IMR-90 (cell line): ENCODE measurements around the gene PIWIL4. TPM values are rescaled to one million over a fixed set of nuclear protein-coding genes. Genes with fewer than 3 reads are reported as not detected.

ENCODE experiments used
- ATAC-seq: fragments of 200-7000 bp; cut with Tn5 transposase; 2 replicates; pipeline ENCODE4 v1.9.1; 2020; ENCODE audit warnings: low read depth, mild to moderate bottlenecking, moderate library complexity
- BruUV-seq: library from RNA; stranded (reverse); fragments of 400-500 nt; replicated peaks from 2 replicates; lab custom pipeline; 2021; lab: Mats Ljungman, UMichigan
- CTCF ChIA-PET: fragments of 300-600 bp; formaldehyde crosslinking; extraction: SDS; loops from one replicate; lab custom pipeline; 2021; ENCODE audit warnings: antibody characterized with exemption; lab: Yijun Ruan, JAX
- POLR2A ChIA-PET: fragments of 300-600 bp; sonication (Branson Sonifier 250); formaldehyde crosslinking; loops from one replicate; lab custom pipeline; 2022; ENCODE audit warnings: antibody characterized with exemption; ENCODE audit not compliant: unreplicated experiment; lab: Charles Lee
- DNase-seq: peaks from one replicate; pipeline ENCODE4 v3.0.0; 2013
- H2AFZ ChIP-seq: replicated peaks from 2 replicates; pipeline ENCODE3; 2013; ENCODE audit warnings: low read length, mild to moderate bottlenecking; ENCODE audit not compliant: poor library complexity
- H2AK5ac ChIP-seq: 2 replicates; pipeline ENCODE4 v1.6.1; 2013; ENCODE audit warnings: low read depth, low read length, inconsistent platforms
- H2AK9ac ChIP-seq: replicated peaks from 2 replicates; pipeline ENCODE3; 2013; ENCODE audit warnings: mild to moderate bottlenecking, low read depth, low read length, moderate library complexity; ENCODE audit not compliant: poor library complexity
- H2BK120ac ChIP-seq: 2 replicates; pipeline ENCODE4 v1.6.1; 2013; ENCODE audit warnings: low read depth, low read length, inconsistent platforms
- H2BK15ac ChIP-seq: 3 replicates; pipeline ENCODE4 v1.6.1; 2013; ENCODE audit warnings: low read depth, low read length, inconsistent platforms
- H2BK20ac ChIP-seq: 2 replicates; pipeline ENCODE4 v1.6.1; 2013; ENCODE audit warnings: low read depth, mild to moderate bottlenecking, inconsistent platforms, low read length, moderate library complexity
- H2BK5ac ChIP-seq: 2 replicates; pipeline ENCODE4 v1.6.1; 2013; ENCODE audit warnings: mild to moderate bottlenecking, low read depth, low read length, inconsistent platforms; ENCODE audit not compliant: poor library complexity, severe bottlenecking
- H3K14ac ChIP-seq: replicated peaks from 2 replicates; pipeline ENCODE4 v1.6.1; 2013; ENCODE audit warnings: low read depth, low read length, inconsistent platforms
- H3K18ac ChIP-seq: 2 replicates; pipeline ENCODE4 v1.6.1; 2013; ENCODE audit warnings: low read depth, low read length, control low read depth
- H3K23ac ChIP-seq: 2 replicates; pipeline ENCODE4 v1.6.1; 2013; ENCODE audit warnings: low read depth, low read length, inconsistent platforms
- H3K27ac ChIP-seq: 2 replicates; pipeline ENCODE4 v1.5.1; 2013; ENCODE audit warnings: mild to moderate bottlenecking, control low read depth, low read length; ENCODE audit not compliant: insufficient read depth
- H3K27me3 ChIP-seq: 2 replicates; pipeline ENCODE4 v1.6.1; 2013; ENCODE audit warnings: low read length; ENCODE audit not compliant: control insufficient read depth, insufficient read depth
- H3K36me3 ChIP-seq: 2 replicates; pipeline ENCODE4 v1.6.1; 2013; ENCODE audit warnings: low read length, mixed read lengths; ENCODE audit not compliant: control insufficient read depth, insufficient read depth
- H3K4ac ChIP-seq: 2 replicates; pipeline ENCODE4 v1.6.1; 2013; ENCODE audit warnings: low read depth, low read length, inconsistent platforms
- H3K4me1 ChIP-seq: 2 replicates; pipeline ENCODE4 v1.6.1; 2013; ENCODE audit warnings: low read length, mixed read lengths; ENCODE audit not compliant: control insufficient read depth, insufficient read depth
- H3K4me2 ChIP-seq: 2 replicates; pipeline ENCODE4 v1.6.1; 2013; ENCODE audit warnings: low read depth, mild to moderate bottlenecking, control low read depth, low read length, moderate library complexity
- H3K4me3 ChIP-seq: 2 replicates; pipeline ENCODE4 v1.5.1; 2013; ENCODE audit warnings: low read depth, mild to moderate bottlenecking, control low read depth, low read length, moderate library complexity; ENCODE audit not compliant: insufficient read depth
- H3K56ac ChIP-seq: 2 replicates; pipeline ENCODE4 v1.6.1; 2013; ENCODE audit warnings: low read length, inconsistent platforms; ENCODE audit not compliant: insufficient read depth; ENCODE audit errors: extremely low read depth
- H3K79me1 ChIP-seq, 2 experiments: 2 replicates each; pipeline ENCODE4 v1.6.1; 2013; ENCODE audit warnings: low read length in 2 of 2, inconsistent platforms in 1 of 2, low read depth in 1 of 2
- H3K9ac ChIP-seq: 2 replicates; pipeline ENCODE4 v1.6.1; 2013; ENCODE audit warnings: low read depth, low read length, control low read depth
- H3K9me1 ChIP-seq: 2 replicates; pipeline ENCODE4 v1.6.1; 2013; ENCODE audit warnings: low read length, inconsistent platforms; ENCODE audit not compliant: insufficient read depth
- H3K9me3 ChIP-seq: 2 replicates; pipeline ENCODE4 v1.6.1; 2013; ENCODE audit warnings: low read length; ENCODE audit not compliant: control insufficient read depth, insufficient read depth
- H4K20me1 ChIP-seq: 2 replicates; pipeline ENCODE4 v1.6.1; 2013; ENCODE audit warnings: low read length, inconsistent platforms; ENCODE audit not compliant: insufficient read depth
- H4K5ac ChIP-seq: 2 replicates; pipeline ENCODE4 v1.6.1; 2013; ENCODE audit warnings: mild to moderate bottlenecking, low read depth, low read length, control low read depth
- H4K8ac ChIP-seq, 2 experiments: 2 replicates each; pipeline ENCODE4 v1.6.1; 2013; ENCODE audit warnings: low read depth in 2 of 2, low read length in 2 of 2, control low read depth in 1 of 2, inconsistent platforms in 1 of 2
- H4K91ac ChIP-seq: 2 replicates; pipeline ENCODE4 v1.6.1; 2013; ENCODE audit warnings: low read depth, low read length, inconsistent platforms; ENCODE audit not compliant: insufficient read depth
- BHLHE40 ChIP-seq: fragments of 150-350 bp; IDR thresholded peaks from 2 replicates; pipeline ENCODE4 v1.6.1; 2016; ENCODE audit warnings: mild to moderate bottlenecking, low read depth, low read length
- CEBPB ChIP-seq: IDR thresholded peaks from 2 replicates; pipeline ENCODE4 v1.6.1; 2012; ENCODE audit warnings: low read depth, low read length, improper control_type of control experiment
- CHD1 ChIP-seq: IDR thresholded peaks from 2 replicates; pipeline ENCODE4 v1.6.1; 2012; ENCODE audit warnings: low read depth, low read length, improper control_type of control experiment
- CTCF ChIP-seq: conservative IDR thresholded peaks from 2 replicates; pipeline ENCODE4 v1.5.1; 2012; ENCODE audit warnings: mild to moderate bottlenecking, low read depth, low read length, improper control_type of control experiment
- ELK1 ChIP-seq: fragments of 150-350 bp; IDR thresholded peaks from 2 replicates; pipeline ENCODE4 v1.6.1; 2016; ENCODE audit warnings: low read depth, mild to moderate bottlenecking, low read length, moderate library complexity, borderline replicate concordance
- FOS ChIP-seq: fragments of 150-350 bp; IDR thresholded peaks from 2 replicates; pipeline ENCODE4 v1.6.1; 2016; ENCODE audit warnings: low read depth, low read length
- MAFK ChIP-seq: IDR thresholded peaks from 2 replicates; pipeline ENCODE4 v1.6.1; 2012; ENCODE audit warnings: low read depth, low read length, improper control_type of control experiment
- MAZ ChIP-seq: IDR thresholded peaks from 2 replicates; pipeline ENCODE4 v1.6.1; 2012; ENCODE audit warnings: low read depth, mild to moderate bottlenecking, low read length, improper control_type of control experiment, moderate library complexity, borderline replicate concordance
- POLR2A ChIP-seq: IDR thresholded peaks from 2 replicates; pipeline ENCODE4 v1.6.1; 2012; ENCODE audit warnings: mild to moderate bottlenecking, low read depth, low read length
- RAD21 ChIP-seq: IDR thresholded peaks from 2 replicates; pipeline ENCODE4 v1.6.1; 2012; ENCODE audit warnings: low read length, improper control_type of control experiment
- USF2 ChIP-seq: fragments of 150-350 bp; IDR thresholded peaks from 2 replicates; pipeline ENCODE4 v1.6.1; 2017; ENCODE audit warnings: mild to moderate bottlenecking, antibody characterized with exemption, low read length, low read depth
- WGBS, 2 experiments: methylation state at CpG; one replicate each; pipeline versions ENCODE4 v1.1.5 to v1.1.7; 2013; ENCODE audit warnings: missing lambda C conversion rate in 2 of 2; ENCODE audit not compliant: insufficient read length in 1 of 2; ENCODE audit errors: extremely low coverage in 2 of 2; 5-methylcytosine and 5-hydroxymethylcytosine counted together
- dilution Hi-C: fragments of 300-500 bp; cut with HindIII; formaldehyde crosslinking; loops from one replicate; pipeline ENCODE4 v1.14.3; 2018; ENCODE audit warnings: low sequenced_read_pairs; ENCODE audit not compliant: unreplicated experiment
- in situ Hi-C: fragments of 300-500 bp; cut with MboI; formaldehyde crosslinking; loops from 3 replicates; pipeline ENCODE4 v1.14.3; 2019; ENCODE audit warnings: low sequenced_read_pairs, inconsistent platforms, mixed read lengths
- intact Hi-C: fragments of 100-400 bp; cut with micrococcal nuclease; formaldehyde crosslinking; loops from 2 replicates; pipeline ENCODE4 v1.10.0; 2022
- polyA plus RNA-seq, 3 experiments: library from polyadenylated mRNA; depleted of rRNA; stranded (reverse); fragments of >200 nt; gene quantifications; 2 replicates each; pipeline ENCODE4 v1.2.3, GENCODE V29; 2012; ENCODE audit warnings: low replicate concordance in 1 of 3
- total RNA-seq: library from RNA; depleted of rRNA; stranded (reverse); fragments of >200 nt; gene quantifications from 2 replicates; pipeline ENCODE4 v1.2.3, GENCODE V29; 2012

The PIWIL4 gene
- total and polyA plus RNA-seq, 2 of the 4 experiments (the other 2 are of a cell fraction) = 0.72 to 1.3 TPM

GRCh38 chr11:94599510-94599909 is 32.3 kb downstream of the PIWIL4 start:
- Histone ChIP-seq H2AFZ (no peak overlapping the region), H3K18ac (no peak overlapping the region), H3K4me2 (no peak overlapping the region), H3K36me3 (no peaks in the 10 kb centered on the region), H3K4ac (no peak overlapping the region), H3K9me3 (no peaks in the 10 kb centered on the region), H3K9me1 (no peaks in the 10 kb centered on the region), H2AK5ac (no peak overlapping the region), H3K27ac (no peak overlapping the region), H2BK5ac (no peak overlapping the region), H3K27me3 (no peaks in the 10 kb centered on the region), H3K9ac (no peak overlapping the region), H2AK9ac (no peak overlapping the region), H2BK15ac (no peak overlapping the region), H3K79me1 (no peaks in the 10 kb centered on the region), H3K4me3 (no peak overlapping the region), H2BK120ac (no peak overlapping the region), H4K20me1 (no peaks in the 10 kb centered on the region), H4K91ac (no peak overlapping the region), H2BK20ac (no peak overlapping the region), H3K4me1 (no peaks in the 10 kb centered on the region; the same call in 1 of the 2 replicates), H4K8ac (no peak overlapping the region), H4K5ac (no peak overlapping the region), H3K56ac (no peak overlapping the region), H3K23ac (no peak overlapping the region), H3K14ac (no peak overlapping the region)
- DNase-seq (no peak), ATAC-seq (no peak)
- in situ Hi-C loops = loop anchor here (5.0 kb wide), 1 partner anchor 82 kb away; no protein-coding TSS in a partner anchor
- POLR2A ChIA-PET = no interaction called here
- intact Hi-C loops = no loop called here
- CTCF ChIA-PET = no interaction called here
- dilution Hi-C loops = no loop called here
- TF ChIP-seq USF2 (no peak), MAZ (no peak), BHLHE40 (no peak), MAFK (no peak), POLR2A (no peak), CHD1 (no peak), CEBPB (no peak), ELK1 (no peak), FOS (no peak), CTCF (no peak), RAD21 (no peak)
- WGBS, 2 experiments = no CpG with 5 or more reads among the region's 3 CpGs
- BruUV-seq = no TSS peak
